NB4 (cell line): Measurements from ENCODE around the gene SLC43A2.

Experiments
- MYC ChIP-seq: IDR thresholded peaks from 2 replicates; pipeline ENCODE4 v1.6.1; 2011; ENCODE audit warnings: low read depth, low read length
- POLR2A ChIP-seq: IDR thresholded peaks from 2 replicates; pipeline ENCODE4 v1.6.1; 2011; ENCODE audit warnings: mild to moderate bottlenecking; ENCODE audit not compliant: insufficient read length; ENCODE audit errors: extremely low read depth
- TF ChIP-seq, protein P1 (sequence below): IDR thresholded peaks from one replicate; pipeline ENCODE4 v1.5.1; 2012; ENCODE audit warnings: low read depth, low read length
- TF ChIP-seq, protein P2 (sequence below): IDR thresholded peaks from 2 replicates; pipeline ENCODE4 v1.6.1; 2011; ENCODE audit warnings: low read depth, low read length

DNA sequence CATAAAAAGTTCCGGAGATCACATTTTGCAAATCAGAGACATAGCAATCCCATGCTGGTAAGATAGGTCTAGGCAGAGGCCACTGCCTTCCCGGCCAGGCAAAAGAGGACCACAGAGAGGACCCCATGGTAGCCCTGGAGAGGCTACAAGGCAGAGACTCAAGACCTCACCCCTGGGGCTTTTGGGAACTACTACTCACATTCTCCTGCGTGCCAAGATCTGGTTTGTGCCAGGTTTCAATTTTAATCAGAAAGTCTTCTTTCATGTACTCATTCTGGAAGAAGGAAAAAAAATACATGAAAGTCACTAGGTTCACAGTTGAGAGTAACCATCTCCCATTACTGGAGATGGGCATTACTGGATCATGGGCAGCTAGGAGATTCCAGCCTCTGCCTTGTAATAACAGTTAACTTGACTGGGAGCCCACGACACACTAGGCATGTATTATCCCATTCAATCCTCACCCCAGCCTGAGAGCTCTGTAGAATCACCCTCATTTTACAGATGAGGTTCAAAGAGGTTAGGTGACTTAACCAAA, 87.2 kb downstream of the SLC43A2 start:
- TF ChIP-seq POLR2A: no peak
- TF ChIP-seq, protein P1, sequence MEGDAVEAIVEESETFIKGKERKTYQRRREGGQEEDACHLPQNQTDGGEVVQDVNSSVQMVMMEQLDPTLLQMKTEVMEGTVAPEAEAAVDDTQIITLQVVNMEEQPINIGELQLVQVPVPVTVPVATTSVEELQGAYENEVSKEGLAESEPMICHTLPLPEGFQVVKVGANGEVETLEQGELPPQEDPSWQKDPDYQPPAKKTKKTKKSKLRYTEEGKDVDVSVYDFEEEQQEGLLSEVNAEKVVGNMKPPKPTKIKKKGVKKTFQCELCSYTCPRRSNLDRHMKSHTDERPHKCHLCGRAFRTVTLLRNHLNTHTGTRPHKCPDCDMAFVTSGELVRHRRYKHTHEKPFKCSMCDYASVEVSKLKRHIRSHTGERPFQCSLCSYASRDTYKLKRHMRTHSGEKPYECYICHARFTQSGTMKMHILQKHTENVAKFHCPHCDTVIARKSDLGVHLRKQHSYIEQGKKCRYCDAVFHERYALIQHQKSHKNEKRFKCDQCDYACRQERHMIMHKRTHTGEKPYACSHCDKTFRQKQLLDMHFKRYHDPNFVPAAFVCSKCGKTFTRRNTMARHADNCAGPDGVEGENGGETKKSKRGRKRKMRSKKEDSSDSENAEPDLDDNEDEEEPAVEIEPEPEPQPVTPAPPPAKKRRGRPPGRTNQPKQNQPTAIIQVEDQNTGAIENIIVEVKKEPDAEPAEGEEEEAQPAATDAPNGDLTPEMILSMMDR: no peak
- TF ChIP-seq, protein P2, sequence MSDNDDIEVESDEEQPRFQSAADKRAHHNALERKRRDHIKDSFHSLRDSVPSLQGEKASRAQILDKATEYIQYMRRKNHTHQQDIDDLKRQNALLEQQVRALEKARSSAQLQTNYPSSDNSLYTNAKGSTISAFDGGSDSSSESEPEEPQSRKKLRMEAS: no peak
- no peak for TF ChIP-seq MYC
